ENCODE measurements around the gene HOXA7.

The HOXA7 gene

DNA sequence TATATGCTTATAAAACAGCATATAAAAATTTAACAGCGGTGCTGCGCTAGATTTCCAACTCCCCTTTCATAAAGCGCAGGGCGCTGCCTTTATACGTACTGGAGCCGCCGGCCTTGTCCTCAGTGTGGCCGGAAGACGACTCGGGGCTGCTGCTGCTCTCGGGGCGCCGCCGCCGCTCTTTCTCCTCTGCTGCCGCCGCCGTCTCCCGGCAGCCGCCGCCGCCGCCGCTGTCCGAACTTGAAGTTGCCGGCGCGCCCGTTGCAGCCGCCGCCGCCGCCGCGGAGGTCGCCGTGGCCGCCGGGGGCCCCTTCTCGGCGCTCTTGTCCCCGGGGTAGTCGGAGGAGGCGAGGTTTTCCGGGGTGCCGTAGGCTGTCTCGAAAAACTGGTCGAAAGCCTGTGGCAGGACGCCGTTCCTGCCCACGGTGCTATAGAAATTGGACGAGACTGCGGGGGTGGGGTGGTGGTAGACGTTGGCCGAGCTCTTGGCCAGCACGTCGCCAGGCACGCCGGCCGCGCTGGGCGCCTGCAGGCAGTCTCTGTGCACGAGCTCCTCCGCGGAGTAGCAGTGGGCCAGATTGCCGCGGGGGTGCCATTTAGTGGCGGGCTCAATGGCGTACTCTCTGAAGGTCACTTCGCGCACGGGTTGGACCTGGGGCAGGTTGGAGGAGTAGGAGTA is 28.0 kb upstream of the HOXA7 start:
- DNase-seq (ENCODE audit: low read depth): no peak

DNA sequence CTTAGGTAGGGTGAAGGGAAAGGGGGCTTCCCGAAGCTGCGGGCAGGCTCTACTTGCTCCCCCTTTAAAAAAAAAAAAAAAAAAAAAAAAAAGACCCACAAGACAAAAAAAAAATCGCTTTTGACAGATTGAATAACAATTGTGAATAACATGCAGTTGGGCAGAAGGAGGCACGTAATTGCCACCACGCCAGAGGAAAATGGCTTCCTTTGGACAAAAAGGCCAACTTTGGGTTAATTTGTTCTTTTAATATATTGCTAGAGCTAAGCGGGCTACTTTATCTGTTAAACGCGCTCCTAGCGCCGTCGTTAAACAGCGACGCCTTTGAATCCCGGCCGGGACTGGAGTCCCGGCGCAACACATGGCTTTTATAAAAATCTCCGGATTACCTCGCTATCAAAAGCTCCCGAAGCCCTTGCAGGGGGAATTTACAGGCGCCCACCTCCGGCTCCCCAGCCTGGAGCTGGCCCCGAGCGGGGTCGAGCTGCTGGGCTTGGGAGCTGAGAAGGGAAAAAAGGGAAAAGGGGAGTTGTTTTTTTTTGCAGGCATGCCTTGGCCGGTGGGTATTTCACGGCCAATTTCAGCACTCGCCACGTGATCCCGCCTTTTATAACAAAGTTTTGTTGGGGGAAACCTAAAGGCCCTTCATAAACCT is 27.3 kb upstream of the HOXA7 start:
- no peak for DNase-seq (ENCODE audit: low read depth)
- peak overlapping the region; percentile 81 for H3K4me3 ChIP-seq (ENCODE audit: low read depth, low read length)

More for the DNA sequence above, 28.0 kb upstream of the HOXA7 start:
- H3K4me3 ChIP-seq (ENCODE audit: low read depth, low read length): peak overlapping the region; percentile 81

DNA sequence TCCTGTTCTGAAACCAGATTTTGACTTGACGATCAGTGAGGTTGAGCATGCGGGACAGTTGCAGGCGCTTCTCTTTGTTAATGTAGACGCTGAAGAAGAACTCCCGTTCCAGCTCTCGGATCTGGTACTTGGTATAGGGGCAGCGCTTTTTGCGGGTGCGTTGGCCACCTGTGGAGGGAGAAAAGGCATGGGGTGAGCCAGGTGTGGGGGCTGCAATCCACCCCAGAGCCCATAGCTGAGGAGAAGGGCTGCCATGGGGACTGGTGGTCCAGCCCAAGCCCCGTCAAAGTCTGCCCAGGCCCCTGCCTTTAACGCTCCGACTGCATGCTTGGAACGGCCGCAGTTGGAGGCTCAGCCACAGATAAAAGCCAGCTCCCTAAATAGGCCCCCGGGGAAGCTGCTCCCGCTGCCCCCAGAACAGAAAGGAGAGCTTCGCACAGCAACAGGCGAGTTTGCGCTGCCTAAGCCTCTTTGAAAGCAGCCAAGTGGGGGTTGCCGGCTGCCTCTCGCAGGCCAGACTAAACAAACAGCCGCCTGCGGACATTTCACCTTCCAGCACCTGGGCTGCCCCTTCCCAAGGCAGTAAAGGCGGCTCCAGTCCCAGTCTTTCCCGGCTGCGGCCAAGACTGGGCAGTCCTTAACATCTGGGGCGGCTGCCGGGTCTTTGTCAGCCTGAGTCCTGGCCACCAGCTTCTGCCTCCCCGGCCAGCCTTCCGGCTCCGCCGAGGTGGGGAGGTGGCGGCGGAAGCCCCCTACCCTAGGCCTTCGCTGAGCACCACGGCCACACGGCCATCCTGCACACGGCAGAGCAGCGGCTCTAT is 26.6 kb upstream of the HOXA7 start:
- no peak for DNase-seq (ENCODE audit: low read depth)
- peak overlapping the region; percentile 81 for H3K4me3 ChIP-seq (ENCODE audit: low read depth, low read length)

DNA sequence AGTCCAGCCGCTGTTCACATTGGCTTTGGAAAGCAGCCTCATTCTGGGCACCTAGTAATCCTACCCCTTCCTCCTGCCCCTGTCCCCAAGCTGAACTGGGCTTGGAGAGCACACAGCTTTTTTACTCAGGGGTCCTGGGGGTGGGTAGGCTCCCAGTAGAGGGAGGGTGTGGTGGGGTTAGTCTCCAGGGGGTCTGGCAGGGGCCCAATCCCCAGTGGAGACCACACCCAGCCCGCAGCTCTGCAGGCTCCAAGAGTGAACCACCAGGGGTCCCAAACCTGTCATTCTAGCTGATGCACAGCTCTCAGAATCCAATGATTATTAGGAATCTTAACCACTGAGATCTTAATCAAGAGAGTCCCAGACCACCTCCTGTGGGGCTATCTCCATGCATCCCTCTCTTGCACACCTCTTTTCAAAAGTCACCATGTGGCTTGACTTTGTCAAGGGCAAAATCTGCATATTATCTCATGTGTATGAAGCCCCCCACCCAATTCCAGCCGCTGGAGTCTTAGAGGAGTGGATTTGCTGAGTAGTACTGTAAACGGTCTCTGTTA is 25.9 kb upstream of the HOXA7 start:
- no peak for DNase-seq (ENCODE audit: low read depth)
- peak overlapping the region; percentile 81 for H3K4me3 ChIP-seq (ENCODE audit: low read depth, low read length)

DNA sequence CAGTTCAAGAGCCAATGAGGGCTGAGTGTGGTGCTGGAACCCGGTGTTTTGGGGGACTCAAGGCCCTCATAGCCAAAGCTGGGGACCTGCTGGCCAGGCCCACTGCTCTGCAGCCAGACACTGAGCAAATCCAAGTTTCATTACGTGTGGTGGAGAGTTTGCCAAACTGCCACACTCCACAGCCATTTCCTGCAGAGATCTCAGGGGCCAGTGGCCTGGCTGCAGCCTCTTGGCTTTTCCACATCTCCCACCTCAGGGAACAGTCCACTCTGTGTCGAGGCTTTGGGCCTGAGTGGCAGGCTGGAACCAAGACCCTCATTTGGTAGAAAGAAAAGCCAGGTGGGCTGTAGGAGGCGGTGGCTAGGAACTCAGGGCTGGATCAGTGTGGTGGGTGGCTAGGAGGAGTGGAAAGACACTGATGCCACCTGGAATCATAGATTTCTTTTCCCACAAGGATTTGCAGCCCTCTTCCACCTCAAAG is 25.4 kb upstream of the HOXA7 start:
- no peak for DNase-seq (ENCODE audit: low read depth)
- peak overlapping the region; percentile 13 for H3K4me3 ChIP-seq (ENCODE audit: low read depth, low read length)

DNA sequence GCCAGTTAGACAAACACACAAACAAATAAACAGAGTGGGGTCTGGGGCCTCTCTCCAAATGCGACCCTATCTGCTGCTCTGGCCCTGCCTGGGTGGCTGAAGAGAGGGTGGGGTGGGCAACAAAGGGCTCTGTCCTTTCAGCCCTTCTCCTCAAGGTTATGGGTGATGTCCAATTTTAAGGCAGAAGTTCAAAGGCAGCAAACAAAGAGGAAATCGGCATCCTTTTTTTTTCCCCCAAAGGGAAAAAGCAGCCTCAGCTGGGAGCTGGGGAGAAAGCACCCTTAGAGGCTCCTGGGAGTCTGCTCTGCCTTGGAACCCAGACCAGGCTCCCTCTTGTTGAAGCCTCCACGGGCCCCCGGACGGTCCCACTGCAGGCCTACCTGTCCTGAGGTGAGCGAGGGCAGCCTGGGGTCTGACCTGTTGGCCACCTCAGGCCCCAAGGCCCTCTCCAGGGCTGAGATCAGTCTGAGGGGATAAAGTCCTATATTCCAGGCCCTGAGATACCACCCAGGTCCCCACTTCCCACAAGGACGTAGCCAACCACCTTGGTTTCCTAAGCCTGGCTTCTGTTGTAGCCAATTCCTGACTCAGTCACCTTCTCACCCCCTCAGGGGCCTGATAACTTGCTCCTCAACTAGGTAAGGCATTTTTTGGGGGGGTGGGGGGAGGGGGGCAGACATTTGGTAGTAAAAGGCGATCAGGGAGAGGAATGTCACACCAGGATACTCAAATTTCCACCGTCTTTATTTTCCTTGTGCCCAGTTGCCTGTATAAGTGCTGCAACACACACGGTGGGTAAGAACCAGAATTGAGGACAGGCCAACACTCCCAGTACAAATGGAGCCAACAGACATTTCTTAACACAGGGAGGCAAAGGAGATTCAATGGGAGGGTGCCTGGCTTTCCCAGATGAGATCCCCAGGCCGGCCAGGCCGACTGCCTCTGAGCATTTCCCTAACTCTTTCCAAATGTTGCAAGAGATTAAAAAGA is 24.3 kb upstream of the HOXA7 start:
- no peak for DNase-seq (ENCODE audit: low read depth)
- peak overlapping the region; percentile 78 for H3K4me3 ChIP-seq (ENCODE audit: low read depth, low read length)

DNA sequence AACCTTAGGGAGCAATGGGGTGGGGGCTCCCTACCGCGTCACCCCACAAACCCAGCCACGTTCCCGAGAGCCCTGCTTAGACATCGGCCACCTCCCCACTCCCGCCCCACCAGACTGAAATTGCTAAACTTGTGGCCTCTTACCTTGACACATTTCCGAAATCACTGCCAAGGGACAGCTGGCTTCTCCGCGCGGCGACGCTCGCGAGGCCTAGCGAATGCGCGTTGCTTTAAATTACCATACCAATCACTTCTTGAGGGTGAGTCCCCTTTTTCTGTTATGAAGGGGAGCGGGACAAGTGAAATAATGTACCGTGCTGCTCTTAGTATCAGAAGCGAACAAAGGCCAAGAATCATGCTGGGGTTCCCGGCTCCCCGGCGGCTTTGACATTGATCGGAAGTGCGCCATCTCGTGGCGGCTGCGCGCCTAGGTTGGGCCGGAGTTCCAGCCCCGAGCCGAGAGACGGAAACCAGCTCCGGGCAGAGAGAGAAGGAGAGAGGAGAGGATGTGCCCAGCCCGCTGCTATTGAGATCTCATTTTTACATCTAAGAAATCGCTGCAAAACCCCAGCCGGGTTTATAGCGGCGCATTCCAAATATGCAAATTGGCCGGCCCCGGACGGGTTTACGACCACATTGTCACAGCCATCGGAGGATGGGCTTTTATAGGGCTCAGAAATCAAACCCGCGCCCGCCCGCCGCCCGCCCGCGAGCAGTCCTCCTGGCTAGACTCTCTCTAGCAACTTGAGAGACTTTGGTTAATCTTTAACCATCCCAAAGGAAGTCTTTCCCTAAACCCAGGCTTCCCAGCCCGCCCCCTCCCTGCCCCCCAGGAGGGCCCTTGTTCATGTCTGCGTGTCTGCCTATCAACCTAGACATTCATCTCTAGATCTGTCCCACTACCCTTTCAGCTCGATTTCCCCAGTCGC is 23.3 kb upstream of the HOXA7 start:
- H3K4me3 ChIP-seq (ENCODE audit: low read depth, low read length): peak overlapping the region; percentile 78
- no peak for DNase-seq (ENCODE audit: low read depth)

DNA sequence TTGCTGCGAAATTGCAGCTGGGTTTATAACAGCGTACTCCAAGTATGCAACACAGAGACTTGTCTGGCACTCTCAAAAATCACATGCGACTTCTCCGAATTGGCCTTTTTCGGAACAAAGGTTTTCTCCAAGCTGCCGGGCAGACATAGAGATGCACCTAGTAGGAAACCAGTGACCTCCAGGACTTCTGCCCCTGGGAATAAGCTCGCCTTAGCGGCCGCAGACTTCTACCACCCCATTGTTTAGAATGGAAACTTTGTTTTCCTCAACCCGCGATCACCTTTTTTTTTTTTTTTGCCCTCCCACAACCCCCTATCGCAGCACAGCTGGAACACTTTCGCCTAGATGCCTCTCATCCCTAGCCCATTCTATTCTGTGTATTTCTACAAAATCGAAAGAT is 22.6 kb upstream of the HOXA7 start:
- no peak for DNase-seq (ENCODE audit: low read depth)
- H3K4me3 ChIP-seq (ENCODE audit: low read depth, low read length): peak overlapping the region; percentile 78

DNA sequence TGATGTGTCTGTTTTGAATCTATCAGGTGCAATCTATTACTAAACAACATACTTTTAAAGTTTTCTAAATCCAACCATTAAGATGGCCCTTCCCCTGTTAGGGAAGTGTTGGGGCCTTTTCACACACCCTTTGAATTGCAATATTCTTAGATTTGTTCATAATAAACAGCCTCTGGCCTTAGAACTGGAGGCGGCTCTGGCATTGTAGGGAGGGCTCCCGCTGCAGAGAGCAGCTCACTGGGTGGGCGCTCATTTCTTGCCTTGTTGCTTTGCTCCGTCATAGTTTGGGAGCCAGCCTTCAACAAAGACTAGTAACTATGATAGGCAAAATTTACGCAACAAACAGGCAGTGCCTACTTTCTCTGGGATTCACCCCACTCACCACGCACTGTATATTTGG is 21.9 kb upstream of the HOXA7 start:
- H3K4me3 ChIP-seq (ENCODE audit: low read depth, low read length): peak overlapping the region; percentile 78
- DNase-seq (ENCODE audit: low read depth): no peak

DNA sequence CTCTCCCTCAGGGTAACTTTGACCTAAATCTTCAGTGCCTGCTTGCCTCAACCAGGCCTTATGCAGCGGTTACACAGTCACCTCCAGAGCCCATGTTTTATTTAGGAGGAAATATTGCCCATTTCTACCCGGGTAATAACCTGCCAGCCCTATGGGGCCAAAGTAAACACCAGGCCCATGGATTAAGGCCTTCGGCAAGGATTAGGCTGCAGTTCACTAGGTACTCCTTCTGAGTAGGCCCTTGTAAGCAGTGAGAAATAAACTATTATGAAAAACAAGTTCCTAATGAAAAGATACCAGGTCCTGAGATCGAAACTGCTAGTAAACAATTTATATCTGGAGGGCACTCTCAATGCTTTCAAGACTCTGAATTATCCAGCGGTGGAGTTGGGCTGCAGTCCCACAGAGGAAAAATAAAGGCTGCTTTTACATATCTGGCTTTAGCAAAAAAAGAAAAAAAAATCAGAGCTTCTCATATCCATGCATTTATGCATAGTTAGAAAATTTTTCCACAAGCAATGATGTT is 21.4 kb upstream of the HOXA7 start:
- H3K4me3 ChIP-seq (ENCODE audit: low read depth, low read length): peak overlapping the region; percentile 78
- no peak for DNase-seq (ENCODE audit: low read depth)

DNA sequence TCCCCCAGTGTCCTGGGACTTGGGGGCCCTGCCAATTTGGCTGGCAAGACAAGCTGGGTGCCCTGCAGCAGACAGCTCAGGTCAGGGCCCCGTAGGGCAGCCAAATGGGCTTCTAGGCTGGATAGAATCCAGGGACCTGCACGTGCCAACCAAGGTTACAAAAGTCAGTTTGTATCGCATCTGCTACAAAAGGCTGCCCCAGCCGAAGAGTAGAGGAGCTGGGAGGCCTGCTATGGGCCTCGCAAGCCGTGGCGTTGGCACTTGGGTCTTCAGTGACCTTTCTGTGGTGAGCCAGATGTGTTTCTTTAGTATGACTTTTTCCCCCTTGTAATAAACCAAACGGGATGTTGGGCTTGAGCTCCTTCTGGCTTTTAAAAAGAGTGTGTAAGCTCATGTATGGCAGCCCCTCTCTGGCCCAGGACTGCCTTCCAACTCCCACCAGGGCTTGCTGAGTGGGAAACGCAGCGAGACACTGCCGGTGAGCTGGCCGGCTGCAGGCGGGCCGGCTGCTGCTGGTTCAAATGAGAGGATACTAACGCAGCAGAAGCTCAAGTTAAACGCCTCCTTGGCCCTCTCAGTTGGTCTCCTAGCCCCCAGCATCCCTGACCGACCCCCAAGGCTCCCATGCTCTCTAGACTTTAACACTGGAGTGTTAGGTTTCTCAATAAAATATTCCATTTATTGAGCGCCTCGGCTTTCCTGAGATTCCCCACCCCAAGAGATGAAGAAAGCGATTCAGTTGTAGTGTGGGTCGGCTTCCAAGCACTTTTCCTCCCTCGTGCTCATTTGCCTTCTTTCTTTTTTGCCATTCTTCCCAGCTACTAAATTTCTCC is 20.7 kb upstream of the HOXA7 start:
- DNase-seq (ENCODE audit: low read depth): no peak
- H3K4me3 ChIP-seq (ENCODE audit: low read depth, low read length): peak overlapping the region; percentile 78

DNA sequence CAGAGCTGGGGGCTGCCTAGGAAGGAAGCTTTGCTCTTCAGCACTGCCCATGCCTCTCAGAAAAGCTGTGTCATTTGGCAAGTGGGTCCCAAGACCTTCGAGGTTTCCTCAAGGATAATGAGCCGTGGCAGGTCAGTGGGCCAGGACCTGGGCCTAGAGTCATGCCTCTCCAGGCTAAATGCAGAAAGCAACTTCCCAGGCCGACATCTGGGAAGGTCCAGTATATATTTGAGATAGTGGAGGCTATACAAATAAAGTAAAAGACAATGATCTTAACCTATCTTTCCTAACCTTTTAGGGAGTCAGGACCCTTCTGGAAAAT is 20.0 kb upstream of the HOXA7 start:
- no peak for DNase-seq (ENCODE audit: low read depth)
- H3K4me3 ChIP-seq (ENCODE audit: low read depth, low read length): peak overlapping the region; percentile 78

DNA sequence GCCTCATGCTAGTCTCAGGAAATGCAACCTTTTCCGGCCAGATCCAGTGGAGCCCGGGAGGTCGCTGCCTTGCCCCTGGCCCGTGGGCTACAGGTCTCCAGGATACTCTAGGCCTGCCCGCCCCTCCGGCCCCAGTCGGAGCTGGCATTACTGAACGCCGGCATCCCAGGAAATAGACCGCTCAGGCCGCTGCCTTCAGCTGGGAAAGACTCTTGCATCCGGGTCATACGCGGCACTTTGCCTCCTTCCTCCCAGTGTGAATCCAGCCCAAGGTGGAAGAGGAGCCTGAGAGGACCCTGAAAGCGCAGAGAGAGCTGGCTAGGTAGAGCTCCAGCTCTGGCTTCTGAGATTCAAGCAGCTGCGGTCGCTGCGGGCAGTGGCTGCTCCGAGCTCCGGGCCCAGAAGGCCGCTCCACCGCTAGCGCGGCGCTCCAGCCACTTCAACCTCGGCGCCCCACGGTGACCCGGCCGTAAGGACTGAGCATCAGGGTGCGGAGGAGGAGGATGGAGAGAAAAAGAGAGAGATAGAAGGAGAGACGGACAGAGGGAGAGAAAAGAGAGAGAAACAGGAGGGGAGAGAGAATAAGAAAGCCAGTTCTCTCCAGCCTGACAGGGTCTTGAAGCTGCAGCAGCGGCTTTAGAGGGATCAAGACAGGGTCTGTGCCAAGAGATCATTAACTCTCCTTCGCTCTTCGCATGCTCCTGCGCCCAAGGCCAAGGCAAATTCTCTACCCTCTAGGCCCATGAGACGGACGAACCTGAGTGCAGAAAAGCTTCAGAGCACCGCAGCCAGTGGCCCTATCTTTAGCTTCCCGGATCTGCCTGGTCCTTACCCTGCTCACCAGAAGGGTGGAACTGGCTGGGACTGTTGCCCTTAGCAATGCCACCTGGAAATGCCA is 19.4 kb upstream of the HOXA7 start:
- peak overlapping the region; percentile 78 for H3K4me3 ChIP-seq (ENCODE audit: low read depth, low read length)
- no peak for DNase-seq (ENCODE audit: low read depth)

DNA sequence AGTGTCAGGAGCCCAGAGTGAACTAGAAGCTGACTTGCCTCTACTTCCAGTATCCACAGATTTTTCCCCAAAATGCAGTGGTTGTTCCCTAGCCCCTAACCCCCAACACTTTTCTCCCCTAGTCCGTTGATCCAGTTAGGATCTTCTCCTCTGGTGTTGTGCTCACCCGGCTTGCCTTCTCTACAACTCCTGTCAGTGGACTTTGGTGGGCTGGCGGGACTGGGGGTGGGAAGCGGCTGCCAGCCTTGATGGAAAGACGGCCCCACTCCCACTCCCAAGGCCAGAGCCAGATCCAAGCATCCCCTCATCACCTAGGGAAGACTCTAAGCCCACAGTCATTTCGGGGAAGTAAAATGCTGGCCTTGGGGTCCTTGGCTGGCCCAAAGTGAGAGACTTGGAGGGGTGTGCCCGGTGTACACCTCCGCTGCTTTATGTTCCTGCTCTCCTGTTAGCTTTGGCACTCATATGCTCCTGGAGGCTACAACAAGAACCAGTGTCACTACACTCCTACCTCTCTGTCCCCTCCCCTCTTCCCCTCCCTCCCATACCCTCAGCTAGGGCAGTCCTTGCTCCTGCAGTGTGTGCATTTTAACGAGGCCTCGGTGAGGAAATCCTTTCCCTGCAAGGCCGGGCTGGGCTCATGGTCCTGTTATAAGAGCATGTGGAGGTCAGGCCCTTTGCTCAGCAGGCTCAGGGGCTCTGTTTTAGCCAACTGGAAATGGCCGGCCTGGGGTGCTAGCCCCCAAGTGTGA is 18.6 kb upstream of the HOXA7 start:
- no peak for DNase-seq (ENCODE audit: low read depth)
- H3K4me3 ChIP-seq (ENCODE audit: low read depth, low read length): peak overlapping the region; percentile 78

All from skeletal muscle cell (primary cell).